B cell (primary cell): Measurements from ENCODE around the gene MRPS15. TPM values are rescaled to one million over a fixed set of nuclear protein-coding genes. Genes with fewer than 3 reads are reported as not detected.

Experiments
- ATAC-seq: fragments of 200-7000 bp; cut with Tn5 transposase; one replicate; pipeline ENCODE4 v1.10.0; 2021; ENCODE audit warnings: low read depth, mild to moderate bottlenecking, moderate number of reproducible peaks, moderate library complexity
- CTCF ChIA-PET: fragments of 350-600 bp; sonication (Branson Sonifier 250); formaldehyde crosslinking; loops from one replicate; lab custom pipeline; 2021; ENCODE audit warnings: antibody characterized with exemption, inconsistent platforms; lab: Charles Lee
- POLR2A ChIA-PET: fragments of 350-600 bp; sonication (Branson Sonifier 250); formaldehyde crosslinking; loops from one replicate; lab custom pipeline; 2021; ENCODE audit warnings: antibody characterized with exemption; lab: Charles Lee
- DNase-seq: peaks from one replicate; pipeline ENCODE4 v3.0.0; 2013
- H2AFZ ChIP-seq: 2 replicates; pipeline ENCODE4 v1.6.1; 2012; ENCODE audit warnings: mild to moderate bottlenecking, low read depth, low read length; ENCODE audit not compliant: insufficient read depth, poor library complexity, severe bottlenecking
- H3K27ac ChIP-seq, 2 donors: 1 replicate in 1 of 2; 2 replicates in 1 of 2; pipeline ENCODE4 v1.5.1; 2012 to 2013; ENCODE audit warnings: low read length in 2 of 2, mild to moderate bottlenecking in 2 of 2, moderate library complexity in 1 of 2
- H3K27me3 ChIP-seq, 4 experiments: fragments of 200-600 bp in 1 of 4; sonication (generic) in 1 of 4; replicated peaks in 1 of 4; 1 replicate in 2 of 4; 2 replicates in 2 of 4; pipeline versions ENCODE4 v1.6.1 to v1.7.0; 2013 to 2016; ENCODE audit warnings: low read length in 3 of 4, mild to moderate bottlenecking in 2 of 4, mixed read lengths in 1 of 4, moderate library complexity in 1 of 4; ENCODE audit not compliant: insufficient read depth in 4 of 4, control insufficient read depth in 3 of 4; ENCODE audit errors: control extremely low read depth in 1 of 4
- H3K36me3 ChIP-seq, 2 experiments: replicated peaks in 1 of 2; 1 replicate in 1 of 2; 2 replicates in 1 of 2; pipeline versions ENCODE4 v1.6.1 to v1.7.1; 2013; ENCODE audit warnings: low read length in 1 of 2; ENCODE audit not compliant: insufficient read depth in 2 of 2, control insufficient read depth in 1 of 2; ENCODE audit errors: control extremely low read depth in 1 of 2, extremely low read depth in 1 of 2
- H3K4me1 ChIP-seq, 2 donors: fragments of 200-600 bp in 1 of 2; sonication (generic) in 1 of 2; 1 replicate in 1 of 2; 2 replicates in 1 of 2; pipeline versions ENCODE4 v1.5.1 to v1.6.1; 2013 to 2017; ENCODE audit warnings: low read length in 2 of 2; ENCODE audit not compliant: control insufficient read depth in 2 of 2, insufficient read depth in 2 of 2
- H3K4me2 ChIP-seq: replicated peaks from 2 replicates; pipeline ENCODE3; 2012; ENCODE audit warnings: mild to moderate bottlenecking, low read depth, low read length; ENCODE audit not compliant: poor library complexity, severe bottlenecking
- H3K4me3 ChIP-seq, 5 experiments: fragments of 200-600 bp in 1 of 5; sonication (generic) in 1 of 5; 1 replicate in 3 of 5; 2 replicates in 2 of 5; pipeline versions ENCODE4 v1.5.1 to v1.7.0; 2011 to 2016; ENCODE audit warnings: low read length in 4 of 5, mild to moderate bottlenecking in 4 of 5, low read depth in 2 of 5, control low read depth in 1 of 5, moderate library complexity in 1 of 5; ENCODE audit not compliant: insufficient read depth in 1 of 5; ENCODE audit errors: control extremely low read depth in 1 of 5, extremely low read depth in 1 of 5
- H3K79me2 ChIP-seq: fragments of 200-600 bp; sonication (generic); one replicate; pipeline ENCODE4 v1.6.0; 2016; ENCODE audit warnings: low read length; ENCODE audit not compliant: control insufficient read depth, insufficient read depth
- H3K9ac ChIP-seq: fragments of 200-600 bp; sonication (generic); 2 replicates; pipeline ENCODE4 v1.6.1; 2017; ENCODE audit warnings: mild to moderate bottlenecking, low read length, moderate library complexity
- H3K9me3 ChIP-seq, 3 donors: one replicate each; pipeline versions ENCODE4 v1.6.1 to v1.7.1; 2013; ENCODE audit warnings: low read length in 2 of 3; ENCODE audit not compliant: control insufficient read depth in 2 of 3, insufficient read depth in 1 of 3; ENCODE audit errors: control extremely low read depth in 1 of 3
- H4K20me1 ChIP-seq: 2 replicates; pipeline ENCODE4 v1.6.0; 2012; ENCODE audit warnings: mild to moderate bottlenecking, low read length; ENCODE audit not compliant: insufficient read depth, control insufficient read depth, poor library complexity, severe bottlenecking
- H3K27ac Mint-ChIP-seq: one replicate; pipeline ENCODE4 v1.8.0; 2021; ENCODE audit warnings: mixed read lengths
- H3K27me3 Mint-ChIP-seq: one replicate; pipeline ENCODE4 v1.8.0; 2021; ENCODE audit warnings: mixed read lengths
- H3K4me1 Mint-ChIP-seq: one replicate; pipeline ENCODE4 v1.8.0; 2021; ENCODE audit warnings: mixed read lengths
- H3K4me3 Mint-ChIP-seq: one replicate; pipeline ENCODE4 v1.8.0; 2021; ENCODE audit warnings: mixed read lengths
- H3K9me3 Mint-ChIP-seq: one replicate; pipeline ENCODE4 v1.8.0; 2022; ENCODE audit warnings: mixed read lengths; ENCODE audit not compliant: insufficient read depth
- CTCF ChIP-seq: fragments of 200-600 bp; IDR thresholded peaks from one replicate; pipeline ENCODE4 v1.8.0; 2022; ENCODE audit warnings: antibody characterized with exemption, mild to moderate bottlenecking
- EZH2 ChIP-seq: IDR thresholded peaks from 2 replicates; pipeline ENCODE4 v1.6.1; 2012; ENCODE audit warnings: borderline replicate concordance, low read depth, mild to moderate bottlenecking, moderate library complexity, low read length; ENCODE audit not compliant: insufficient read depth, poor library complexity, severe bottlenecking
- WGBS: methylation state at CpG from one replicate; pipeline ENCODE4 v1.1.5; 2013; ENCODE audit warnings: missing lambda C conversion rate; ENCODE audit not compliant: insufficient coverage; 5-methylcytosine and 5-hydroxymethylcytosine counted together
- intact Hi-C: fragments of 100-400 bp; cut with micrococcal nuclease; formaldehyde crosslinking; loops from one replicate; pipeline ENCODE4 v1.10.0; 2022
- polyA plus RNA-seq: library from polyadenylated mRNA; depleted of rRNA; stranded (reverse); fragments of >200 nt; gene quantifications from 2 replicates; pipeline ENCODE4 v1.2.3, GENCODE V29; 2012
- total RNA-seq, 2 donors: library from RNA; stranded (reverse); fragments of 120-200 nt in 1 of 2; gene quantifications; 1 replicate in 1 of 2; 2 replicates in 1 of 2; pipeline versions ENCODE4 v1.2.3 to v1.2.4, GENCODE V29; 2013 to 2022

MRPS15 gene
- total and polyA plus RNA-seq, 2 donors (not counting 1 experiment from before 2014, with no cell fraction given) = 27.1 to 34.4 TPM

DNA sequence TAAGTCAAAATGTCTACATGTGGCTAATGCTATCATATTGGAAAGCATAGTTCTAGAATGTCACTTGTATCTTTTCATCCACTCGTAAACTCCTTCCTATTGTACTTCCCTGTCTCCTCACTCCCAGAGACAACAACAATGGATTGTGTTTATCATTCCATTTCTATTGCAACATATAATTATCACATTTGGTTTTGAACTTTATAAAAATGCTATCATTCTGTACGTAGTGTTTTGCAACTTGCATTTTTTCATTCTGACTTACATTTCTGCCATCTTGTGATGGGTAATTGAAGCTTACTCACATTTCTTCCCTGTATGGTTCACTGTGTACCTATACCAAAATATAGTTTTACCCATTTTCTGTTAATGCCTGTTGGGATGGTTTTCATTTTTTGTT, 33.0 kb upstream of the MRPS15 start:
- no peaks in the 10 kb centered on the region for H3K9me3 ChIP-seq
- H2AFZ ChIP-seq = no peak overlapping the region
- no CpG with 5 or more reads among the region's 2 CpGs for WGBS
- no peak for ATAC-seq
- H3K4me2 ChIP-seq = no peak overlapping the region
- H4K20me1 ChIP-seq = no peaks in the 10 kb centered on the region
- H3K4me1 ChIP-seq = no peaks in the 10 kb centered on the region
- no peak overlapping the region for H3K27ac ChIP-seq
- Mint-ChIP-seq H3K4me3 (no peak overlapping the region), H3K4me1 (no peaks in the 10 kb centered on the region), H3K27ac (no peak overlapping the region), H3K27me3 (peaks cover 25% of the 10 kb centered on the region), H3K9me3 (no peaks in the 10 kb centered on the region)
- TF ChIP-seq EZH2 (no peak), CTCF (no peak)
- ChIA-PET CTCF (interaction anchor here (1.8 kb wide), 1 partner anchor 19 kb away, joined by 5 read pairs; no protein-coding TSS in a partner anchor), POLR2A (interaction anchor here (0.5 kb wide), 1 partner anchor 10 kb away, joined by 3 read pairs; no protein-coding TSS in a partner anchor)
- no peaks in the 10 kb centered on the region for H3K36me3 ChIP-seq
- H3K9ac ChIP-seq = no peak overlapping the region
- no peaks in the 10 kb centered on the region for H3K79me2 ChIP-seq
- H3K27me3 ChIP-seq = no peaks in the 10 kb centered on the region
- DNase-seq = no peak
- intact Hi-C loops = no loop called here
- no peak overlapping the region for H3K4me3 ChIP-seq

- 94% methylated on average over 4 of the region's 5 CpGs for WGBS
- Mint-ChIP-seq H3K27ac (no peak overlapping the region), H3K27me3 (peaks cover 20% of the 10 kb centered on the region), H3K9me3 (no peaks in the 10 kb centered on the region), H3K4me3 (no peak overlapping the region), H3K4me1 (no peaks in the 10 kb centered on the region)
- no peak for ATAC-seq
- H3K9ac ChIP-seq = no peak overlapping the region
- no peak overlapping the region for H2AFZ ChIP-seq
- H3K4me2 ChIP-seq = no peak overlapping the region
- H3K9me3 ChIP-seq = no peaks in the 10 kb centered on the region
- TF ChIP-seq EZH2 = no peak
- no peak for TF ChIP-seq CTCF
- POLR2A ChIA-PET = no interaction called here
- CTCF ChIA-PET = no interaction called here
- H3K36me3 ChIP-seq = no peaks in the 10 kb centered on the region
- no peaks in the 10 kb centered on the region for H3K4me1 ChIP-seq
- no peaks in the 10 kb centered on the region for H3K27me3 ChIP-seq
- no peak for DNase-seq
- no peaks in the 10 kb centered on the region for H3K79me2 ChIP-seq
- no peaks in the 10 kb centered on the region for H4K20me1 ChIP-seq
- no peak overlapping the region for H3K4me3 ChIP-seq
- intact Hi-C loops = no loop called here
- no peak overlapping the region for H3K27ac ChIP-seq
Observed at GRCh38 chr1:36494971-36495370, 30.8 kb upstream of the MRPS15 start.
